Thymus (tissue), 11 donors: ENCODE measurements around the gene SF3A2. TPM values are rescaled to one million over a fixed set of nuclear protein-coding genes. Genes with fewer than 3 reads are reported as not detected.
A peak's percentile ranks its signal among the peaks of the same experiment; 100 is the strongest.

Source experiments
- DNase-seq, 9 donors: peaks; one replicate each; pipeline ENCODE4 v3.0.0-alpha.2; 2013; ENCODE audit warnings: low spot score in 9 of 9, low read depth in 6 of 9, missing footprints in 1 of 9
- H3K27ac ChIP-seq, 2 donors: one replicate each; pipeline ENCODE4 v1.5.1; 2013; ENCODE audit warnings: control low read depth in 1 of 2, low read depth in 1 of 2, low read length in 1 of 2, mild to moderate bottlenecking in 1 of 2, moderate library complexity in 1 of 2
- H3K27me3 ChIP-seq, 2 donors: one replicate each; pipeline ENCODE4 v1.5.1; 2013; ENCODE audit warnings: low read length in 1 of 2; ENCODE audit not compliant: control insufficient read depth in 2 of 2, insufficient read depth in 1 of 2
- H3K36me3 ChIP-seq, 2 donors: one replicate each; pipeline ENCODE4 v1.5.1; 2013; ENCODE audit warnings: low read length in 1 of 2, mild to moderate bottlenecking in 1 of 2, moderate library complexity in 1 of 2; ENCODE audit not compliant: control insufficient read depth in 2 of 2, insufficient read depth in 2 of 2
- H3K4me1 ChIP-seq, 2 donors: one replicate each; pipeline ENCODE4 v1.5.1; 2013; ENCODE audit warnings: low read length in 2 of 2; ENCODE audit not compliant: control insufficient read depth in 2 of 2, insufficient read depth in 2 of 2
- H3K4me3 ChIP-seq, 2 donors: one replicate each; pipeline ENCODE4 v1.5.1; 2013; ENCODE audit warnings: low read length in 2 of 2, control low read depth in 1 of 2, mild to moderate bottlenecking in 1 of 2
- H3K9me3 ChIP-seq, 2 donors: one replicate each; pipeline ENCODE4 v1.5.1; 2013; ENCODE audit warnings: low read length in 1 of 2, mild to moderate bottlenecking in 1 of 2; ENCODE audit not compliant: control insufficient read depth in 2 of 2, insufficient read depth in 1 of 2
- WGBS: extraction: QIAGEN DNeasy Blood & Tissue Kit; methylation state at CpG from one replicate; pipeline ENCODE4 v1.1.7; 2013; 5-methylcytosine and 5-hydroxymethylcytosine counted together
- polyA plus RNA-seq: library from polyadenylated mRNA; stranded (reverse); fragments of 200-250 nt; gene quantifications from one replicate; pipeline ENCODE4 v1.2.3, GENCODE V29; 2013
- total RNA-seq: library from RNA; stranded (reverse); fragments of 120-200 nt; gene quantifications from one replicate; pipeline ENCODE4 v1.2.4, GENCODE V29; 2013
- donor health status: healthy.

Gene SF3A2
- total and polyA plus RNA-seq, 2 donors = 18.7 to 51.1 TPM

GRCh38 chr19:2212861-2213711 is 23.5 kb upstream of the SF3A2 start:
- no peak overlapping the region for H3K4me3 ChIP-seq
- 98% methylated on average over 21 of the region's 21 CpGs for WGBS
- H3K27me3 ChIP-seq = no peaks in the 10 kb centered on the region
- peaks cover 90 to 98% of the 10 kb centered on the region in 2 donors for H3K36me3 ChIP-seq
- no peaks in the 10 kb centered on the region for H3K9me3 ChIP-seq
- peaks cover 0 to 26% of the 10 kb centered on the region in 2 donors for H3K4me1 ChIP-seq
- H3K27ac ChIP-seq = no peak overlapping the region
- DNase-seq = no peak

- no peaks in the 10 kb centered on the region for H3K9me3 ChIP-seq
- H3K27ac ChIP-seq = no peak overlapping the region
- no peaks in the 10 kb centered on the region for H3K27me3 ChIP-seq
- peaks cover 91 to 96% of the 10 kb centered on the region in 2 donors for H3K36me3 ChIP-seq
- peaks cover 0 to 26% of the 10 kb centered on the region in 2 donors for H3K4me1 ChIP-seq
- DNase-seq = no peak
- WGBS = 92% methylated on average over 26 of the region's 26 CpGs
- no peak overlapping the region for H3K4me3 ChIP-seq
Observed at GRCh38 chr19:2213799-2214198, 22.8 kb upstream of the SF3A2 start.

GRCh38 chr19:2214251-2214650 is 22.4 kb upstream of the SF3A2 start:
- Histone ChIP-seq H3K4me3 (no peak overlapping the region), H3K27ac (peak overlapping the region in 1 of 2 donors; percentile 49), H3K9me3 (no peaks in the 10 kb centered on the region), H3K27me3 (no peaks in the 10 kb centered on the region), H3K4me1 (peaks cover 0 to 26% of the 10 kb centered on the region in 2 donors), H3K36me3 (peaks cover 91 to 96% of the 10 kb centered on the region in 2 donors)
- no peak for DNase-seq
- 98% methylated on average over 17 of the region's 17 CpGs for WGBS

- WGBS = 90% methylated on average over 31 of the region's 31 CpGs
Observed at GRCh38 chr19:2215281-2215751, 21.3 kb upstream of the SF3A2 start.

DNA sequence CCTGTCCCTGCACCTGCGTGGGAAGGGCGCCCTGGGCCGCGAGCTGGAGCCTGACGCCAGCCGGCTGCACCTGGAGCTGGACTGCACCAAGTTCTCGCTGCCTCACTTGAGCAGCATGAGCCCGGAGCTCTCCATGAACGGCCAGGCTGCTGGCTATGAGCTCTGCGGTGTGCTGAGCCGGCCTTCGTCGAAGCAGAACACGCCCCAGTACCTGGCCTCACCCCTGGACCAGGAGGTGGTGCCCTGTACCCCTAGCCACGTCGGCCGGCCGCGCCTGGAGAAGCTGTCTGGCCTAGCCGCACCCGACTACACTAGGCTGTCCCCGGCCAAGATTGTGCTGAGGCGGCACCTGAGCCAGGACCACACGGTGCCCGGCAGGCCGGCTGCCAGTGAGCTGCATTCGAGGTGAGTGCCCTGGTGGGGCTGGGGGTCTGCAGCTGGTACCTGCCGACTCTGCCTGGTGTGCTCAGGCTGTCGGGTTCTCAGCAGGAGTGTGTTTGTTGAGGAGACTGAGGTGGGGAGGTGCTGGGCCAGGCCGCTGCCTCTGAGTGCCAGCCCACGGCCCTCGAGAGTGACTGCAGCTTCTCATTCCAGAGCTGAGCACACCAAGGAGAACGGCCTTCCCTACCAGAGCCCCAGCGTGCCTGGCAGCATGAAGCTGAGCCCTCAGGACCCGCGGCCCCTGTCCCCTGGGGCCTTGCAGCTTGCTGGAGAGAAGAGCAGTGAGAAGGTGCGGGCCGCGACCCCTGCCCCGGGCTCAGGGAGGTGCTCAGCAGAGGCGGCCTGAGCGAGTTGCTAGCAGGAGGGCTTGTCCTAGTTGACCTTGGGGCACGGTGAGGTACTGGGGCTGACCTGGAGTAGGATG is 20.0 kb upstream of the SF3A2 start:
- no peak for DNase-seq
- peaks cover 89 to 95% of the 10 kb centered on the region in 2 donors for H3K36me3 ChIP-seq

More at GRCh38 chr19:2215281-2215751, 21.3 kb upstream of the SF3A2 start:
- no peak for DNase-seq
- Histone ChIP-seq H3K4me3 (no peak overlapping the region), H3K9me3 (no peaks in the 10 kb centered on the region), H3K4me1 (peaks cover 0 to 26% of the 10 kb centered on the region in 2 donors), H3K36me3 (peaks cover 91 to 97% of the 10 kb centered on the region in 2 donors), H3K27ac (peak overlapping the region in 1 of 2 donors; percentile 42), H3K27me3 (no peaks in the 10 kb centered on the region)

GRCh38 chr19:2217591-2217990 is 19.0 kb upstream of the SF3A2 start:
- 98% methylated on average over 22 of the region's 22 CpGs for WGBS
- H3K27me3 ChIP-seq = no peaks in the 10 kb centered on the region
- H3K36me3 ChIP-seq = peaks cover 90 to 94% of the 10 kb centered on the region in 2 donors
- no peak for DNase-seq
- H3K9me3 ChIP-seq = no peaks in the 10 kb centered on the region
- no peak overlapping the region for H3K4me3 ChIP-seq
- peaks cover 0 to 26% of the 10 kb centered on the region in 2 donors for H3K4me1 ChIP-seq
- H3K27ac ChIP-seq = no peak overlapping the region

More for the DNA sequence above, 20.0 kb upstream of the SF3A2 start:
- no peaks in the 10 kb centered on the region for H3K27me3 ChIP-seq
- no peaks in the 10 kb centered on the region for H3K9me3 ChIP-seq
- H3K27ac ChIP-seq = no peak overlapping the region
- WGBS = 97% methylated on average over 43 of the region's 43 CpGs
- peaks cover 0 to 26% of the 10 kb centered on the region in 2 donors for H3K4me1 ChIP-seq
- no peak overlapping the region for H3K4me3 ChIP-seq

DNA sequence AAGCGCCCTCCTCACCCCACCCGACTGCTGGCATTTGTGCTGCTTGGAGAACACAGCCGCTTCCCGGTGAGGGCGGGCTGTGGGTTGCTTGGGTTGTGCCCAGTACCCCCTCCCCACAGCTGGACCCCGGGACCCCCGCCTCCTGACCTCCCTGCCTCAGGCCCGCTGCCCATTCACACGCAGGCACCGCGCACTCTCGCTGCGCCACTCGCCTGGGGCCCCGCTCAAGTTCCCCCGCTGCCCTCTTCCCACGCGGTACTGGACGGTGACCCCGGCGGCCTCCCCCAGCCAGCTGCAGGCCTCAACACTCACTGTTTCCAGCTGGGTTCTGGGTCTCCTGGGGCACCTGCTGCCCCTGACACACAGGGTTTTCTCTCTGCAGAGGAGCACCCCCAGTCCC is 16.9 kb upstream of the SF3A2 start:
- no peak for DNase-seq

GRCh38 chr19:2221250-2221831 is 15.3 kb upstream of the SF3A2 start:
- H3K9me3 ChIP-seq = no peaks in the 10 kb centered on the region
- 98% methylated on average over 20 of the region's 20 CpGs for WGBS
- H3K27me3 ChIP-seq = no peaks in the 10 kb centered on the region
- peaks cover 89 to 94% of the 10 kb centered on the region in 2 donors for H3K36me3 ChIP-seq
- DNase-seq = no peak
- H3K4me1 ChIP-seq = peaks cover 0 to 2% of the 10 kb centered on the region in 2 donors
- H3K4me3 ChIP-seq = no peak overlapping the region
- H3K27ac ChIP-seq = no peak overlapping the region

More for the DNA sequence above, 16.9 kb upstream of the SF3A2 start:
- no peak overlapping the region for H3K27ac ChIP-seq
- H3K9me3 ChIP-seq = no peaks in the 10 kb centered on the region
- no peaks in the 10 kb centered on the region for H3K27me3 ChIP-seq
- WGBS = over 99% methylated on average over 21 of the region's 21 CpGs
- no peak overlapping the region for H3K4me3 ChIP-seq
- H3K4me1 ChIP-seq = peaks cover 0 to 12% of the 10 kb centered on the region in 2 donors
- peaks cover 88 to 94% of the 10 kb centered on the region in 2 donors for H3K36me3 ChIP-seq
